Mesenchymal stem cell (in vitro differentiated cells and primary cell): ENCODE results near the gene ATP1B3.
"Not testable (repeated sequence)": the region's sequence is repeated elsewhere in the genome, so short reads cannot be mapped to it uniquely, and the experiment has no call there.

Experiments used
- DNase-seq: peaks from one replicate; pipeline ENCODE4 v3.0.0-alpha.2; 2013
- H2AFZ ChIP-seq: one replicate; pipeline ENCODE4 v1.6.1; 2013; ENCODE audit warnings: low read depth, mild to moderate bottlenecking, control low read depth, inconsistent platforms, low read length, moderate library complexity
- H2AK5ac ChIP-seq: 2 replicates; pipeline ENCODE4 v1.6.1; 2013; ENCODE audit warnings: low read length, moderate library complexity, mild to moderate bottlenecking, inconsistent platforms; ENCODE audit not compliant: severe bottlenecking
- H2BK120ac ChIP-seq: one replicate; pipeline ENCODE4 v1.6.1; 2013; ENCODE audit warnings: low read depth, mild to moderate bottlenecking, inconsistent platforms, low read length, moderate library complexity
- H2BK12ac ChIP-seq, 2 experiments: one replicate each; pipeline ENCODE4 v1.6.1; 2013; ENCODE audit warnings: inconsistent platforms in 2 of 2, low read length in 2 of 2, mild to moderate bottlenecking in 2 of 2, moderate library complexity in 2 of 2, control low read depth in 1 of 2
- H2BK15ac ChIP-seq: one replicate; pipeline ENCODE4 v1.6.1; 2013; ENCODE audit warnings: mild to moderate bottlenecking, low read depth, inconsistent platforms; ENCODE audit not compliant: poor library complexity, severe bottlenecking
- H2BK5ac ChIP-seq: 2 replicates; pipeline ENCODE4 v1.6.1; 2013; ENCODE audit warnings: low read depth, mild to moderate bottlenecking, low read length, control low read depth, inconsistent platforms; ENCODE audit not compliant: poor library complexity, severe bottlenecking
- H3K14ac ChIP-seq, 2 experiments: one replicate each; pipeline ENCODE4 v1.6.1; 2013; ENCODE audit warnings: inconsistent platforms in 2 of 2, low read length in 2 of 2, control low read depth in 1 of 2, mild to moderate bottlenecking in 1 of 2, moderate library complexity in 1 of 2
- H3K18ac ChIP-seq, 2 experiments: one replicate each; pipeline ENCODE4 v1.6.1; 2013; ENCODE audit warnings: inconsistent platforms in 2 of 2, low read length in 2 of 2, control low read depth in 1 of 2, low read depth in 1 of 2, mild to moderate bottlenecking in 1 of 2
- H3K23ac ChIP-seq, 2 experiments: one replicate each; pipeline ENCODE4 v1.6.1; 2013; ENCODE audit warnings: inconsistent platforms in 2 of 2, low read length in 2 of 2, mild to moderate bottlenecking in 2 of 2, moderate library complexity in 2 of 2, control low read depth in 1 of 2
- H3K27ac ChIP-seq: 2 replicates; pipeline ENCODE4 v1.5.1; 2013; ENCODE audit warnings: mild to moderate bottlenecking, moderate library complexity, low read length, control low read depth, inconsistent platforms; ENCODE audit not compliant: poor library complexity, severe bottlenecking
- H3K27me3 ChIP-seq, 2 experiments: 2 replicates each; pipeline versions ENCODE4 v1.6.1 to v1.7.0; 2013; ENCODE audit warnings: low read length in 2 of 2, mild to moderate bottlenecking in 2 of 2, moderate library complexity in 2 of 2, control low read depth in 1 of 2, inconsistent platforms in 1 of 2; ENCODE audit not compliant: control insufficient read depth in 1 of 2, insufficient read depth in 1 of 2
- H3K36me3 ChIP-seq, 2 experiments: 2 replicates each; pipeline versions ENCODE4 v1.6.1 to v1.7.0; 2013; ENCODE audit warnings: low read length in 2 of 2, control low read depth in 1 of 2, inconsistent platforms in 1 of 2, low read depth in 1 of 2, mild to moderate bottlenecking in 1 of 2; ENCODE audit not compliant: insufficient read depth in 2 of 2, control insufficient read depth in 1 of 2
- H3K4ac ChIP-seq, 2 experiments: one replicate each; pipeline ENCODE4 v1.6.1; 2013; ENCODE audit warnings: inconsistent platforms in 2 of 2, low read length in 2 of 2, mild to moderate bottlenecking in 2 of 2, moderate library complexity in 2 of 2, control low read depth in 1 of 2, low read depth in 1 of 2
- H3K4me1 ChIP-seq: 2 replicates; pipeline ENCODE4 v1.6.1; 2013; ENCODE audit warnings: low read depth, low read length, control low read depth; ENCODE audit not compliant: control insufficient read depth, insufficient read depth
- H3K4me2 ChIP-seq: 2 replicates; pipeline ENCODE4 v1.6.1; 2013; ENCODE audit warnings: low read length, mild to moderate bottlenecking, inconsistent platforms; ENCODE audit not compliant: poor library complexity, severe bottlenecking
- H3K4me3 ChIP-seq, 2 experiments: 2 replicates each; pipeline versions ENCODE4 v1.5.1 to v1.7.0; 2013; ENCODE audit warnings: low read length in 2 of 2, mild to moderate bottlenecking in 2 of 2, control low read depth in 1 of 2, low read depth in 1 of 2; ENCODE audit not compliant: insufficient read depth in 1 of 2
- H3K79me1 ChIP-seq: replicated peaks from 2 replicates; pipeline ENCODE4 v1.6.1; 2013; ENCODE audit warnings: mild to moderate bottlenecking, control low read depth, low read length, inconsistent platforms; ENCODE audit not compliant: poor library complexity, severe bottlenecking
- H3K9ac ChIP-seq: 2 replicates; pipeline ENCODE4 v1.7.0; 2013; ENCODE audit warnings: mild to moderate bottlenecking, low read length, moderate library complexity
- H3K9me3 ChIP-seq: 2 replicates; pipeline ENCODE4 v1.7.0; 2013; ENCODE audit warnings: mild to moderate bottlenecking, low read length; ENCODE audit not compliant: control insufficient read depth
- H4K8ac ChIP-seq: one replicate; pipeline ENCODE4 v1.6.1; 2013; ENCODE audit warnings: inconsistent platforms, mild to moderate bottlenecking, low read length, moderate library complexity
- H4K91ac ChIP-seq: one replicate; pipeline ENCODE4 v1.6.1; 2013; ENCODE audit warnings: mild to moderate bottlenecking, low read length, inconsistent platforms
- WGBS: methylation state at CpG from one replicate; pipeline ENCODE4 v1.1.7; 2013; ENCODE audit warnings: mixed read lengths; 5-methylcytosine and 5-hydroxymethylcytosine counted together

Gene ATP1B3

GRCh38 chr3:141848159-141848748, 28.2 kb upstream of the ATP1B3 start:
- not testable (repeated sequence) for H2AK5ac ChIP-seq, H4K91ac ChIP-seq, H3K36me3 ChIP-seq, H2BK5ac ChIP-seq, H3K23ac ChIP-seq, H3K18ac ChIP-seq, H3K4me3 ChIP-seq, H3K14ac ChIP-seq, H3K27ac ChIP-seq, H2BK12ac ChIP-seq, H3K79me1 ChIP-seq, H3K9me3 ChIP-seq, H3K4ac ChIP-seq, H2BK15ac ChIP-seq, H3K9ac ChIP-seq, H2AFZ ChIP-seq, H3K4me2 ChIP-seq, H3K27me3 ChIP-seq, H3K4me1 ChIP-seq, DNase-seq, H4K8ac ChIP-seq, H2BK120ac ChIP-seq
- WGBS = 96% methylated on average over 4 of the region's 5 CpGs

- no peaks in the 10 kb centered on the region for H3K36me3 ChIP-seq
- no peak overlapping the region for H2AK5ac ChIP-seq
- 70% methylated on average over 11 of the region's 11 CpGs for WGBS
Measured at GRCh38 chr3:141849056-141849815, 27.2 kb upstream of the ATP1B3 start.

GRCh38 chr3:141851411-141851810, 25.0 kb upstream of the ATP1B3 start:
- Histone ChIP-seq H3K14ac (no peak overlapping the region), H2AK5ac (no peak overlapping the region), H3K27ac (no peak overlapping the region), H2BK15ac (no peak overlapping the region), H3K36me3 (no peaks in the 10 kb centered on the region), H3K23ac (no peak overlapping the region), H2BK5ac (no peak overlapping the region), H3K4me1 (no peaks in the 10 kb centered on the region), H2AFZ (no peak overlapping the region), H3K4me3 (no peak overlapping the region), H4K91ac (no peak overlapping the region), H3K79me1 (no peaks in the 10 kb centered on the region), H3K4me2 (no peak overlapping the region), H3K9me3 (no peaks in the 10 kb centered on the region), H3K18ac (no peak overlapping the region), H3K9ac (no peak overlapping the region), H3K27me3 (no peaks in the 10 kb centered on the region), H2BK120ac (no peak overlapping the region), H4K8ac (no peak overlapping the region), H3K4ac (no peak overlapping the region), H2BK12ac (no peak overlapping the region)
- WGBS = 95% methylated on average over 5 of the region's 5 CpGs
- no peak for DNase-seq

More at GRCh38 chr3:141849056-141849815, 27.2 kb upstream of the ATP1B3 start:
- Histone ChIP-seq H3K4ac (no peak overlapping the region), H2BK12ac (no peak overlapping the region), H3K27ac (no peak overlapping the region), H4K91ac (no peak overlapping the region), H2BK120ac (no peak overlapping the region), H3K79me1 (no peaks in the 10 kb centered on the region), H3K23ac (no peak overlapping the region), H2BK15ac (no peak overlapping the region), H3K4me2 (no peak overlapping the region), H4K8ac (no peak overlapping the region), H3K14ac (no peak overlapping the region), H3K18ac (no peak overlapping the region), H3K4me3 (no peak overlapping the region), H2AFZ (no peak overlapping the region), H3K9me3 (no peaks in the 10 kb centered on the region), H3K4me1 (no peaks in the 10 kb centered on the region), H3K27me3 (no peaks in the 10 kb centered on the region), H3K9ac (no peak overlapping the region), H2BK5ac (no peak overlapping the region)
- no peak for DNase-seq

- no peaks in the 10 kb centered on the region for H3K27me3 ChIP-seq
- H3K4me1 ChIP-seq = no peaks in the 10 kb centered on the region
Measured at GRCh38 chr3:141853081-141853601, 23.3 kb upstream of the ATP1B3 start.

More at GRCh38 chr3:141853081-141853601, 23.3 kb upstream of the ATP1B3 start:
- Histone ChIP-seq H2BK120ac (no peak overlapping the region), H3K4ac (no peak overlapping the region), H3K27ac (no peak overlapping the region), H2AFZ (no peak overlapping the region), H3K9ac (no peak overlapping the region), H3K18ac (no peak overlapping the region), H2BK5ac (no peak overlapping the region), H3K4me2 (no peak overlapping the region), H2BK15ac (no peak overlapping the region), H3K4me3 (no peak overlapping the region), H3K14ac (no peak overlapping the region), H3K9me3 (no peaks in the 10 kb centered on the region), H3K23ac (no peak overlapping the region), H3K36me3 (no peaks in the 10 kb centered on the region), H2BK12ac (no peak overlapping the region), H4K8ac (no peak overlapping the region), H3K79me1 (no peaks in the 10 kb centered on the region), H4K91ac (no peak overlapping the region), H2AK5ac (no peak overlapping the region)
- DNase-seq = no peak
- 81% methylated on average over 4 of the region's 4 CpGs for WGBS
